GM18526 (cell line): ENCODE measurements around the gene LMBR1L.

Source experiments
- POLR2A ChIP-seq: IDR thresholded peaks from 3 replicates; pipeline ENCODE4 v1.6.1; 2011; ENCODE audit not compliant: insufficient read length; ENCODE audit errors: extremely low read depth

LMBR1L gene

DNA sequence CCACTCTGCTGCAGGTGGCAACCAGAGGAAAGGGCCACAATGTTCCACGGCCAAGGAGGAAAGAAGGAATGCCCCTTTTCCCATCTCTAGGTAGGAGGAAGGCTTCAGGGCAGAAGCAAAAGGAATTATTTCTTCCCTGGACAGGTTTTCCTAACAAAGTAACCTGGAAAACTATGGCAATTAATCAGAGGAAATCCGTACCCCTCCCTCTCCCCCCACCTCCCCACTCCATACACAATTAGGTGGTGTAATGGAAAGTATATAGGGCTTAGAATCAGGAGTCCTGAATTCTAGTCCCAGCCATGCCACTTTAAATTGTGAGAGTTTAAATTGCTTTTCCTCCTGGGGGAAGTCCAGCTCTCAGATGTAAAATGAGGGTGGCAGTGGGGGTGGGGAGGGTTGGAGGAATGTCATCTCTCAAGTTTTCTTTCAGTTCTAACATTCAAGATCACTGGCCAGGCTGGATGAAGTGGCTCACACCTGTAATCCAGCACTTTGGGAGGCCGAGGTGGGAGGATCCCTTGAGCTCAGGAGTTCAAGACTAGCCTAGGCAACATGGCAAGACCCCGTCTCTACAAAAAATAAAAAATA lies 17.7 kb downstream of the LMBR1L start:
- no peak for TF ChIP-seq POLR2A

DNA sequence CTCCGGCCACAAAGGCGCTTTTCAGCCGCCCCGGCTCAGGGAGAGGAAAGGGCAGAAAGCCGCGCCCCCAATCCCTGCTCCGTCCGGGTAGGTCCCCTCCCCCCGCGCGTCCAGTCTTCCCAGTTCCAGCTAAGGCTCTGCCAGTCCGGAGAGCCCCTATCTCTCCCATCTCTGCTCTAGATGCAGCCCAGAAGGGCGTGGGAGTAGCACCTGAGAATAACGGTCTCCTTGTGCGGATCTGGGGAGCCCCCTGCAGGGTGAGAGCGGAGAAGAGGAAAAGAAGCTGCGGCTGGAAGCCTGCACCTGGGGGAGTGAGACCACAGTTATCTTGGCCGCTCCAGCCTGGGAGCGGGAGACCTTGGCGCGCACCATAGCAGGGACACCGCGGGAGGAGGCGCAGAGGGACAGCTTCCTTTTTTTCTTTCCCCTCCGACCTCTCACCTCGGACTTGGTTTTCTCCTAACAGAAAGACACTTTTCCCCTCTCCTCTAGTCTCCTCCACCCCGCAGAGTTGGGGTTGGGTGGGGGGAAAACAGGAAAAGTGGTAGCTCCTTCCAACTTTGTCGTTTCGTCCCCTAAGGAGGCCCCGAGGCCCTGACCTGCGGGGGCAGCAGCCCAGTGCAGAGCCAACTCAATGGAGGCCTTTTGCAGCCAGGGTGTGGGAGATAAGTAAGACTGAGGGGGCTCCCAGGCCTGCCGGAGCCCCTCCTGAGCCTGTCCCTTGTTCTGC lies 18.4 kb downstream of the LMBR1L start:
- no peak for TF ChIP-seq POLR2A

GRCh38 chr12:49091836-49092085 lies 18.9 kb downstream of the LMBR1L start:
- no peak for TF ChIP-seq POLR2A

- TF ChIP-seq POLR2A, result no peak
Measured at GRCh38 chr12:49091056-49091835, 19.4 kb downstream of the LMBR1L start.

- no peak for TF ChIP-seq POLR2A
Measured at GRCh38 chr12:49089821-49090773, 20.6 kb downstream of the LMBR1L start.

DNA sequence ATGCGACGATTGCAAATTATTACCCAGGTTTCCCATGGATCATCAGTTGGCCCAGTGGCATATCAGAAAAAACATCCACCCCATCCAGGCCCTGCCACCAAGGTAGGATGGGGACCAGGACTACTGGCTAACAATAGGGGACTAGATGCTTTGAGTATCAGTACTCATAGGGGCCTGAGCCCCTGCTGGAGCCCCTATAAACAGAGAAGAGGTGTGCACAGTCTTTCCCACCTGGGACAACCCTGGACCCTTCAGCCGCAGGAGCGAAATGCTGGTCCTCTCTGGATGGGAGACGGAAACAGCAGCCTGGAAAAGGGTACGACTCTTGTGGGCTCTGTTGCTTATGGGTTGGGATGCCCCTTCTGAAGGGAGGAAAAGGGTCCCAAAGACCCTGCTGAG lies 21.7 kb downstream of the LMBR1L start:
- no peak for TF ChIP-seq POLR2A

- no peak for TF ChIP-seq POLR2A
Measured at GRCh38 chr12:49088150-49088931, 22.3 kb downstream of the LMBR1L start.

DNA sequence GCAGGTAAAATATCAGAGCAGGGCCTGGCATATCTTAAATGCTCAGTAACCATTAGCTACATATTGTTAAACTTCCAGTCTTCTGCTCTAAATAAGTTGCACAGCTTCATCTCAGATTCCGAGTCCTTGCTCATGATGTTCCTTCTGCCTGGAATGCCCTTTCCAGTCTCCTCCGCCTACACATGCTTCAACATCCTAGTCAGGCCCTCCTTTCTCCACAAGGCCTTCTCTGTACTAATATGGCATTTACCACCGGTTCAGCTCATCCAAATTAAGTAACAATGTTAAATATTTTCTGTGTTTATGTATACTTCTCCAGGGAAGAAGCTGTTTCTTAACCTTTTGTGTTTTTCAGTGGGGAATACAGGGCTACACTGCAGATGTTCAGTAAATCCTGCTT lies 24.5 kb downstream of the LMBR1L start:
- TF ChIP-seq POLR2A, result no peak

GRCh38 chr12:49084438-49084837 lies 26.2 kb downstream of the LMBR1L start:
- no peak for TF ChIP-seq POLR2A

- TF ChIP-seq POLR2A, result no peak
Measured at GRCh38 chr12:49079793-49080192, 30.9 kb downstream of the LMBR1L start.

- TF ChIP-seq POLR2A, result no peak
Measured at GRCh38 chr12:49070971-49071370, 39.7 kb downstream of the LMBR1L start.

- TF ChIP-seq POLR2A, result no peak
Measured at GRCh38 chr12:49069507-49070346, 40.9 kb downstream of the LMBR1L start, which contains the start of gene RHEBL1. Gene RHEBL1 (minus strand): TSS chr12:49069979. CDS start chr12:49069785, 194 bp downstream.

GRCh38 chr12:49068879-49069506 lies 41.7 kb downstream of the LMBR1L start:
- TF ChIP-seq POLR2A, result no peak
